HT-29 (cell line): ENCODE measurements around the gene GPA33. TPM values are rescaled to one million over a fixed set of nuclear protein-coding genes. Genes with fewer than 3 reads are reported as not detected.
A peak's percentile ranks its signal among the peaks of the same experiment; 100 is the strongest.

Source experiments
- DNase-seq: peaks from one replicate; pipeline ENCODE4 v3.0.0-alpha.2; 2015; ENCODE audit warnings: low spot score
- total RNA-seq: library from RNA; depleted of rRNA; stranded (reverse); fragments of >200 nt; shearing (Covaris generic); gene quantifications from 2 replicates; pipeline ENCODE4 v1.2.3, GENCODE V29; 2014

The GPA33 gene
- total RNA-seq, 1 experiment from 2014 or later = 3.1 TPM

- no peak for DNase-seq
These were observed 28.0 kb upstream of the GPA33 start for GRCh38 chr1:167118188-167118587.

GRCh38 chr1:167117225-167117624 lies 27.0 kb upstream of the GPA33 start:
- DNase-seq = no peak

- no peak for DNase-seq
These were observed 26.0 kb upstream of the GPA33 start for GRCh38 chr1:167116174-167116573.

GRCh38 chr1:167115655-167116054 lies 25.5 kb upstream of the GPA33 start:
- no peak for DNase-seq

GRCh38 chr1:167114725-167115124 lies 24.5 kb upstream of the GPA33 start:
- no peak for DNase-seq

- no peak for DNase-seq
These were observed 21.9 kb upstream of the GPA33 start for GRCh38 chr1:167111868-167112709.

GRCh38 chr1:167110586-167110985 lies 20.4 kb upstream of the GPA33 start:
- DNase-seq = no peak

- no peak for DNase-seq
These were observed 18.9 kb upstream of the GPA33 start for GRCh38 chr1:167109125-167109524.

- no peak for DNase-seq
These were observed 17.3 kb upstream of the GPA33 start for GRCh38 chr1:167107456-167107855.

GRCh38 chr1:167106119-167106461 lies 15.9 kb upstream of the GPA33 start:
- DNase-seq = no peak

GRCh38 chr1:167105271-167106118 lies 15.3 kb upstream of the GPA33 start:
- peak; percentile 58 for DNase-seq

- no peak for DNase-seq
These were observed 14.1 kb upstream of the GPA33 start for GRCh38 chr1:167104256-167104633.

GRCh38 chr1:167102906-167103573 lies 12.9 kb upstream of the GPA33 start:
- no peak for DNase-seq

- DNase-seq = no peak
These were observed 11.6 kb upstream of the GPA33 start for GRCh38 chr1:167101754-167102153.

GRCh38 chr1:167100730-167101129 lies 10.6 kb upstream of the GPA33 start:
- no peak for DNase-seq

GRCh38 chr1:167099851-167100250 lies 9.7 kb upstream of the GPA33 start:
- no peak for DNase-seq

GRCh38 chr1:167095368-167095767 lies 5.2 kb upstream of the GPA33 start:
- DNase-seq = no peak

GRCh38 chr1:167094690-167095089 lies 4.5 kb upstream of the GPA33 start:
- no peak for DNase-seq

- no peak for DNase-seq
These were observed 3.8 kb upstream of the GPA33 start, which contains the start of gene STYXL2 for GRCh38 chr1:167093846-167094516. TSS of gene STYXL2 (plus strand) at chr1:167094075. CDS start at chr1:167094850, 775 bp downstream.

GRCh38 chr1:167092653-167093052 lies 2.5 kb upstream of the GPA33 start:
- no peak for DNase-seq

GRCh38 chr1:167089939-167090313 lies 251 bp downstream of the GPA33 start:
- no peak for DNase-seq
